Large intestine (tissue), 3 donors: Measurements from ENCODE around the gene COG5. TPM values are rescaled to one million over a fixed set of nuclear protein-coding genes. Genes with fewer than 3 reads are reported as not detected.

Experiments
- DNase-seq, 2 donors: peaks; one replicate each; pipeline versions ENCODE4 v3.0.0 to v3.0.0-alpha.2; 2013
- H3K27ac ChIP-seq: one replicate; pipeline ENCODE4 v1.5.1; 2013; ENCODE audit warnings: low read length
- H3K27me3 ChIP-seq: 2 replicates; pipeline ENCODE4 v1.6.1; 2013; ENCODE audit warnings: low read length; ENCODE audit not compliant: control insufficient read depth, insufficient read depth
- H3K36me3 ChIP-seq: 2 replicates; pipeline ENCODE4 v1.6.1; 2013; ENCODE audit warnings: low read length; ENCODE audit not compliant: control insufficient read depth, insufficient read depth
- H3K4me1 ChIP-seq: one replicate; pipeline ENCODE4 v1.6.1; 2013; ENCODE audit warnings: low read length; ENCODE audit not compliant: control insufficient read depth, insufficient read depth
- H3K4me3 ChIP-seq: one replicate; pipeline ENCODE4 v1.5.1; 2013; ENCODE audit warnings: low read length
- H3K9me3 ChIP-seq: one replicate; pipeline ENCODE4 v1.6.1; 2013; ENCODE audit warnings: mild to moderate bottlenecking, low read depth, low read length, moderate library complexity; ENCODE audit not compliant: control insufficient read depth
- WGBS: methylation state at CpG from one replicate; pipeline ENCODE4 v1.1.5; 2013; ENCODE audit warnings: low lambda C conversion rate; ENCODE audit not compliant: insufficient coverage; 5-methylcytosine and 5-hydroxymethylcytosine counted together
- polyA plus RNA-seq: library from polyadenylated mRNA; unstranded; fragments of 120-200 nt; gene quantifications from one replicate; pipeline ENCODE4 v1.2.1, GENCODE V29; 2013

COG5 gene
- polyA plus RNA-seq, 1 donor = 40.7 TPM

DNA sequence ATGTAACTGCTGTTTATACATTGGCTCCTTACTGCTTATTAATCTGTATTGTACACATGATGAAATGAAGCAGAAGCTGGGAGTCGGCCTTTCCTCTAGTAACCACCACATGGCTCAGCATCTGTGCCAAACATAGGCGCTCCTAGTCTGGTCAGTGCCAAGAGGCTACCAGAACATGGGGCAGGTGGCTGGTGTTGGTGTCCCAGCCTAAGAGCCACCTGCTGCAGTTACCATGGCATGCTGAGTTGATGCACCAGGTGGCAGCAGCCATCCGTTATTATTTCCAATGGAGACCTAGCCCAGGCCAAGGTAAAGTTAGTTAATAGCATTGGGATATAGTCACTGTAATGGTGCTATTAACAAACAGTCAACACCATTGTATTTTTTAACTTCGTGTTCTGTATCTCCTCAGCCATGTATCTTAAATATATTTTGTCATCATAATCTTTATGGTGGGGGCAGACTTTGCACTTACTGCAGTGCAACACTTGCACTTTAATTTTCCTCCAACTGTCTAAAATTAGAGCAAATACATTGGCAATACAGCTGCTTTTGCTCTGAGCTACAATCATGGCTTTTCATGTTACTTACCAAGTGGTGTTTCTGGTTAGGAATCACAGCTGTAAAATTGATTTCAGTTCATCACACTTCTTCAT, 361.8 kb downstream of the COG5 start:
- Histone ChIP-seq H3K9me3 (no peaks in the 10 kb centered on the region), H3K27ac (no peak overlapping the region), H3K27me3 (no peaks in the 10 kb centered on the region), H3K36me3 (peaks cover 85% of the 10 kb centered on the region), H3K4me3 (no peak overlapping the region), H3K4me1 (no peaks in the 10 kb centered on the region)
- peak in 1 of 2 donors; percentile 19 for DNase-seq
- WGBS = 100% methylated on average over 1 of the region's 4 CpGs

DNA sequence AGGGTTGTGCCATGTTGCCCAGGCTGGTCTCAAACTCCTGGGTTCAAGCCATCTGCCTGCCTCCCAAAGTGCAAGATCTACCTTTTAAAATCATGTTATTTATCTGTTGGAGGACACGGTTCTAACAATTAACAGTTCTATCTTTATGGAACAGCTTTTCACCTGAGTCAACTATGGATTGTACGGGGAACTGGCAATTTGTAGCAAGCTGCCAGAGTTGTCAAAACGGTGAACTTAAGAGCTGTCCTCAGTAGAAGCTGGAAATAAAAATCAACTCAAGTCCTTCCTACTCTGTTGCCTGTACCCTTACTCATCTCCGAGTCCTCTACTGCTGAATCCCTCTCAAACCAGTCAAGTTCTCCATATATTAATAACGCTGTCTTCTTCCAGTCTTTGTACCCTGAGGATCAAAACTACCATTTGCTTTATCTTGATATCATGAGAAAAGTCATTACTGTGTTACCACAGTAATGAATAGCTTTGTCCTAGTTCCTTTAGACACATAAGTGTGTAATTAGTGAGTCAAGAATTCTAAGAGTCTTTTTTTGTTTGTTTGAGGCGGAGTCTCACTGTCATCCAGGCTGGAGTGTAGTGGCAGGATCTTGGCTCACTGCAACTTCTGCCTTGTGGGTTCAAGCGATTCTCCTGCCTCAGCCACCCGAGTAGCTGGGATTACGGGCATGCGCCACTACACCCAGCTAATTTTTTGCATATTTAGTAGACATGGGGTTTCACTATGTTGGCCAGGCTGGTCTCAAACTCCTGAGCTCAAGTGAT, 366.7 kb downstream of the COG5 start:
- DNase-seq = no peak
- H3K9me3 ChIP-seq = no peaks in the 10 kb centered on the region
- H3K4me3 ChIP-seq = no peak overlapping the region
- H3K27ac ChIP-seq = no peak overlapping the region
- H3K4me1 ChIP-seq = no peaks in the 10 kb centered on the region
- H3K27me3 ChIP-seq = no peaks in the 10 kb centered on the region
- WGBS = 100% methylated on average over 1 of the region's 10 CpGs
- H3K36me3 ChIP-seq = peaks cover 66% of the 10 kb centered on the region

DNA sequence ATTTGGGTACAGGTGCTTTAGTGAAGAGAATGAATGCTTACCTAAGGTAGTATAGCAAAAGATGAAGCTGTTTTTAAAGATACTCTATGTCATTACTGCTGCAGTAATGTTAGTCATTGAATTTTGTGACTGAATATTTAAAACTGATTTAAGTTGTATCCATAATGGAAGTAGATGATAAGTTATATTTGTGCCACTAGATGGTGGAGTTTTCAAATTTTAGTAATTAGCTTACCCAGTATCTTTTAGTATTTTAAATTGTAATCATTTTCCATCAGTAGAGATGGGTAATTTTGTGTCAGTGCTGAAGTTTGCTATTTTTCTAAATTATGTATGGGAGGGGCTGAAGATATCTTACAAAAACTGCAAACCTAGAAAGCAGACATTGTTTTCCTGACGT, 369.7 kb downstream of the COG5 start:
- H3K9me3 ChIP-seq = no peaks in the 10 kb centered on the region
- no peaks in the 10 kb centered on the region for H3K4me1 ChIP-seq
- no peaks in the 10 kb centered on the region for H3K27me3 ChIP-seq
- no CpG with 5 or more reads among the region's 1 CpG for WGBS
- H3K27ac ChIP-seq = no peak overlapping the region
- H3K36me3 ChIP-seq = peaks cover 59% of the 10 kb centered on the region
- no peak for DNase-seq
- no peak overlapping the region for H3K4me3 ChIP-seq

DNA sequence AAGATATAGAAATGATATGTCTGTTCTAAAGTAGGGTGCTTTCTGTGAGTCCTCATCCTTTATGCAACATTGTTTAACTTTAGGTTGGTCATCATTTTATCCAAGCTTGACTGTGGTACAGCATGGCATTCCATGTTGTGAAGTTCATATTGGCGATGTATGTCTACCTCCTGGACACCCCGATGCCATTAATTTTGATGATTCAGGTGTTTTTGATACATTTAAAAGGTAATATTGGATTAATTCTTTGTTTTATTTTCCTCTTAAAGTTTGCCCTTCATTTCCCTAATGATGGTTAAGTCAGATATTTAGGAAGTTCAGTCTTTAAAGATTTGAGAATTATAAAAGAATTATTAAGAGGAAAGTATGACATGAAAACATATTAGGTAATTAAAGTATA, 373.6 kb downstream of the COG5 start:
- no peak overlapping the region for H3K4me3 ChIP-seq
- no peak overlapping the region for H3K27ac ChIP-seq
- no peaks in the 10 kb centered on the region for H3K9me3 ChIP-seq
- WGBS = 100% methylated on average over 2 of the region's 2 CpGs
- no peaks in the 10 kb centered on the region for H3K27me3 ChIP-seq
- DNase-seq = no peak
- H3K36me3 ChIP-seq = peaks cover 56% of the 10 kb centered on the region
- peaks cover 7% of the 10 kb centered on the region for H3K4me1 ChIP-seq

DNA sequence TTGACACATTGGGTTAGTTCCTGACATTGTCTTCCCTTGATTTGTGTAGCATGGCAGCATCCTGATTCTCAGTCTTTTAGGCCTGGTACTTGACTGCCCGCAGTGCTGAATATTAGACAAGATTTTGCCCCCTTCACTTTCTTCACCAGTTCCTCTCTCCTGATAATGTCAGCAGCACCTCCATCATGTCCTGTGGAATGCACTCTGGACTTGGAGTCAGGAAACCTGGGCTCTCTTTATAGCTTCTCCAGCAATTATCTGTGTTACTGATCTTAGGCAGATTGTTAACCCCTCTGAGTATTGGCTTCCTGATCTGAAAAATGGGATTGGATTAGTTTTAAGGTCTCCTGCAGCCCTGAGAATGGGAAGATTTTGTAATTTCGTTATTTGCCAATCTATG, 375.9 kb downstream of the COG5 start:
- H3K4me3 ChIP-seq = no peak overlapping the region
- H3K4me1 ChIP-seq = peaks cover 7% of the 10 kb centered on the region
- peak overlapping the region; percentile 34 for H3K27ac ChIP-seq
- no peaks in the 10 kb centered on the region for H3K27me3 ChIP-seq
- WGBS = 80% methylated on average over 1 of the region's 2 CpGs
- DNase-seq = peak in 1 of 2 donors; percentile 43
- H3K36me3 ChIP-seq = peaks cover 56% of the 10 kb centered on the region
- H3K9me3 ChIP-seq = no peaks in the 10 kb centered on the region

DNA sequence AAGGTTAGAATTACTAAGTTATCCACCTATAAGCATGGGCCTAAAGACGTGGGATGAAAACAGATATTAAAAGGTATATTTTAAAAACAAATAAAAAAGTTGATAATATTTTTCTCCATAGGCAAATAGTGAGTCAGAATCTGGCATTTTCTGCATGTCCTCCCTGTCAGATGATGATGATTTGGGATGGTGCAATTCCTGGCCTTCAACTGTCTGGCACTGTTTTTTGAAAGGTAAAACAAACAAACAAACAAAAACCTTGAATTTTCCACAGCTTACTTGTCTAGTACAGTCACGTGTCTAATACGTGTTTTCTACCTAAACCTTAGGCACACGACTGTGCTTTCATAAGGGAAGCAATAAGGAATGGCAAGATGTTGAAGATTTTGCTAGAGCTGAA, 377.5 kb downstream of the COG5 start:
- WGBS = 80% methylated on average over 1 of the region's 4 CpGs
- DNase-seq = no peak
- peaks cover 8% of the 10 kb centered on the region for H3K4me1 ChIP-seq
- no peak overlapping the region for H3K27ac ChIP-seq
- no peaks in the 10 kb centered on the region for H3K9me3 ChIP-seq
- H3K36me3 ChIP-seq = peaks cover 52% of the 10 kb centered on the region
- H3K27me3 ChIP-seq = no peaks in the 10 kb centered on the region
- no peak overlapping the region for H3K4me3 ChIP-seq

DNA sequence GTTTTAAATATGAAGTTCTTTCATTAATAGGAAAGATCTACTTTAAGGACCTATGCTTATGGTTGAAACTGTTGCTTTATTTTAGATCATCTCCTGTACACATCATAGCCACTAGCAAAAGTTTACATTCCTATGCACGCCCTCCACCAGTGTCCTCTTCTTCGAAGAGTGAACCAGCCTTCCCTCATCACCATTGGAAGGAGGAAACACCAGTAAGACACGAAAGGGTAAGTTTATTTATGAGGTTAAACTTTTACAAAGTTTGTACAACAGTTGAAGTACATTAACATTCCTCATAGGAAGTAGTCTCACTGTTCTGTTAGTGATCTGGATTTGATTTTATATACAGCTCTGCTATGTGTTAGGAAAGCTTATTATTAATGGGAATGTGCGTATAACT, 378.0 kb downstream of the COG5 start:
- H3K9me3 ChIP-seq = no peaks in the 10 kb centered on the region
- DNase-seq = no peak
- peaks cover 13% of the 10 kb centered on the region for H3K4me1 ChIP-seq
- WGBS = 100% methylated on average over 2 of the region's 4 CpGs
- H3K27ac ChIP-seq = no peak overlapping the region
- no peak overlapping the region for H3K4me3 ChIP-seq
- H3K36me3 ChIP-seq = peaks cover 47% of the 10 kb centered on the region
- no peaks in the 10 kb centered on the region for H3K27me3 ChIP-seq

DNA sequence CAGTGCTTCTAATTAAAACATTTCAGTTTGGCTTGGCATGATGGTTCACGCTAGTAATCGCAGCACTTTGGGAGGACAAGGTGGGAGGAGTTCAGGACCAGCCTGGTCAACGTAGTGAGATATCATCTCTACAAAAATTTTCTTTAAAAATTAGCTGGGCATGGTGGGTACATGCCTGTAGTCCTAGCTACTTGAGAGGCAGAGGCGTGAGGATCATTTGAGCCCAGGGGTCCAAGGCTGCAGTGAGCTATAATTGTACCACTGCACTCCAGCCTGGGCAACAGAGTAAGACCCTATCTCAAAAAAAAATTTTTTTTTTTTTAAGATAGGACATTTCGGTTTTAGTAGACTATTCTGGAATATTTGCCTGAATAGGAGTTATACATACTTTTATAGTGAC, 382.5 kb downstream of the COG5 start:
- no peak for DNase-seq
- Histone ChIP-seq H3K9me3 (no peaks in the 10 kb centered on the region), H3K4me3 (no peak overlapping the region), H3K27ac (peak overlapping the region; percentile 73), H3K4me1 (peaks cover 18% of the 10 kb centered on the region), H3K36me3 (peaks cover 16% of the 10 kb centered on the region), H3K27me3 (no peaks in the 10 kb centered on the region)
- WGBS = 80% methylated on average over 1 of the region's 5 CpGs

DNA sequence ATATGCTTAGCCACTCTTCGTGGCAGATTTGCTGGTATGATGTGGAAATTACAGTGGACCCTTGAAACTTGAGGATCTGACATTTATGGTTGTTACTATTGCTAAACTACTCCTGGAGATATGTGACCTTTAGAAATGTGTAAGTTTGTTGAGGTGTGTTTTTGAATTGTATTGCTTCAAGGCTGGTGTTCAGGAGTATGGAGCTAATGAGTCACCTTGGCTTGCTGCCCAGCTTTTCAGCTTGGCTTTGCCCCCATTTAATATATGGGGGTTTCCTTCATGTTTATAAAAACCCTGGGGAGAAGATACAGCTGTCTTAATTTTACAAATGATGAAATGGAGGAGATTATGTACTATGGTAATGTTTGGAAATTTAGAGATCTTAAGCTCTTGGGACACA, 383.3 kb downstream of the COG5 start:
- Histone ChIP-seq H3K4me1 (peaks cover 18% of the 10 kb centered on the region), H3K36me3 (peaks cover 11% of the 10 kb centered on the region), H3K9me3 (no peaks in the 10 kb centered on the region), H3K27ac (peak overlapping the region; percentile 73), H3K4me3 (no peak overlapping the region), H3K27me3 (no peaks in the 10 kb centered on the region)
- peak; percentile 81 to 88 for DNase-seq
- no CpG with 5 or more reads among the region's 1 CpG for WGBS

DNA sequence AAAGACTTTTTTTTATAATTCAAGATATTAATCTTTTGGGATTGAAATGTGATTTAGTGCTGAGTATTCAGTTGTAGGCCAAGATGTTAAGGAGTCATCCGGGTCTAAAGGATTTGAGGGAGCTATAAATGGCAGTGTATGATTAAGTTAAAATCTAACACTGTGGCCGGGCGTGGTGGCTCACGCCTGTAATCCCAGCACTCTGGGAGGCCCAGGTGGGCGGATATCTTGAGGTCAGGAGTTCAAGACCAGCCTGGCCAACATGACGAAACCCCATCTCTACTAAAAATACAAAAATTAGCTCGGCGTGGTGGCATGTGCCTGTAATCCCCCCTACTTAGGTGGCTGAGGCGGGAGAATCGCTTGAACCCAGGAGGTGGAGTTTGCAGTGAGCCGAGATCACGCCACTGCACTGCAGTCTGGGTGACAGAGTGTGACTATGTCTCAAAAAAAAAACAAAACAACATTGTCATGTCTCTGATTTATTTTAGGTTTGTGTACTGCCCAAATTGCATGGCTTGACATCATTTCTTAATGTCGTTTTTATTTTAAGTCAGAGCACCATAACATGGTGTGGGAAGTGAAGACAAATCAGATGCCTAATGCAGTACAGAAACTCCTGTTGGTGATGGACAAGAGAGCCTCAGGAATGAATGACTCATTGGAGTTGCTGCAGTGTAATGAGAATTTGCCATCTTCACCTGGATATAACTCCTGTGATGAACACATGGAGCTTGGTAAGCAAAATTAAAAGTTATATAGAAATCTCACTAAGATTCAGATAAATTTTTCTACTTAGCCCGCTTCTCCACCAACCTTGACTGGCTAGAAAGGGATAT, 384.2 kb downstream of the COG5 start:
- Histone ChIP-seq H3K27me3 (no peaks in the 10 kb centered on the region), H3K36me3 (peaks cover 8% of the 10 kb centered on the region), H3K4me3 (no peak overlapping the region), H3K9me3 (no peaks in the 10 kb centered on the region), H3K27ac (peak overlapping the region; percentile 73), H3K4me1 (peaks cover 19% of the 10 kb centered on the region)
- WGBS = 100% methylated on average over 1 of the region's 14 CpGs
- peak in 1 of 2 donors; percentile 45 for DNase-seq
